GM21786 (cell line): ENCODE results near the gene GALNT15.
A peak's percentile ranks its signal among the peaks of the same experiment; 100 is the strongest.

ENCODE experiments used
- ATAC-seq: cut with Tn5 transposase; IDR thresholded peaks from one replicate; pipeline ENCODE4 v1.9.1; 2021; ENCODE audit not compliant: unreplicated experiment

Gene GALNT15

GRCh38 chr3:16249886-16250285 lies 75.4 kb downstream of the GALNT15 start:
- no peak for ATAC-seq

GRCh38 chr3:16251316-16252085 lies 77.0 kb downstream of the GALNT15 start:
- no peak for ATAC-seq

- peak; percentile 36 for ATAC-seq
These were observed 77.9 kb downstream of the GALNT15 start for GRCh38 chr3:16252243-16252978.

DNA sequence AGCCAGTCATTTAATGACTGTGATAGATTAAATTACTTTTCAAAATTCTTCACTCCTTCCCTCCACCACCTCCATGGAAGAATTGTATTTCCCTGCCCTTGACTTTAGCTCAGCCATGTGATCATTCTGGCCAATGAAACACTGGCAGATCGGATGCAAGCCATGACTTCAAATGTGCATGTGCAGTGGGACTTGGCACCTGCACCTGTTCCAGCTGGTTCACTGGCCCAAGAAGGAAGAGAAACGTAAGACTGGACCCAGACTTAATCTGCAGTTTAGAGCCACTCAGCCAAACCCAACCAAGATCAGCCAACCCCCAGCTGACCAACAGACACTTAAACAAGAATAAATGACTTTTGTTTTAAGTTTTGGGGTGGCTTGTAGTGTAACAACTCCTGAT lies 78.5 kb downstream of the GALNT15 start:
- ATAC-seq: no peak

GRCh38 chr3:16253601-16254000 lies 79.1 kb downstream of the GALNT15 start:
- ATAC-seq: no peak

DNA sequence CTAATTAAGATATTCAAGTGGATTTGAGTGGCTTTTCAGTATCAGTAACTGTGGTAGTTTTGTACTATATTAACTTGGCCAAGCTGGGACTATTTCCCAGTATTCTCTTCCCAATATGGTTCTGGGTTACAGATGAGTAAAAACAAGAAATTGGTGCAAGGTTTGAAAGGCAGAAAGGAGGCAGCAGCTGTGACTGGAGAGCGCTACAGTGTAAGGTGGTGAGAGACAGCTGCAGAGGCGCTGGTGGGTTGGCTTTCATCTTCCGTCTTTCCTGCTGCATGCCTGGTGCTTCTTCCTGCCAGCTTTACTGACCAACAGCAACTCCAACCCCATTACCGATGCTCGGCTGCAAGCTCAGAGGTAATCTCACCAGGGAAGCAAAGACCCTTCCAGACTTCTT lies 80.4 kb downstream of the GALNT15 start:
- ATAC-seq: no peak

- ATAC-seq: no peak
These were observed 80.8 kb downstream of the GALNT15 start for GRCh38 chr3:16255326-16255725.

DNA sequence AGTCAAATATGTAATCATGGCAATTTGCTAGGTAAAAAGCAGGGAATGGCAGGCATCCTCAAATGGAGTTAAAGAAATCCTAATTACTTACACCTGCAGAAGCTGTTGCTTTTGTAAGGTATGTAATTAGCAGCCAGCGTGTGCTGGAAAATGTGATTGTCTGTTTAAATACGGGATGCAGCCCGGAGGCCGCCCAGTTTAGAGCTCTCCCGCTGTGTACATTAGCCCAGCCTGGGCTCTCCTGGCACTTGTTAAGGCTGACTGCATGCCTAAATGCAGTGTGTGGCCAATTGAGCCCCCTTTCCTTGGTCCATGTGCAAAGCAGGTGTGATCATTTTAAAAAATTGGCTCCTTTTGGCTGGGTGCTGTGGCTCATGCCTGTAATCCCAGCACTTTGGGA lies 81.2 kb downstream of the GALNT15 start:
- no peak for ATAC-seq

DNA sequence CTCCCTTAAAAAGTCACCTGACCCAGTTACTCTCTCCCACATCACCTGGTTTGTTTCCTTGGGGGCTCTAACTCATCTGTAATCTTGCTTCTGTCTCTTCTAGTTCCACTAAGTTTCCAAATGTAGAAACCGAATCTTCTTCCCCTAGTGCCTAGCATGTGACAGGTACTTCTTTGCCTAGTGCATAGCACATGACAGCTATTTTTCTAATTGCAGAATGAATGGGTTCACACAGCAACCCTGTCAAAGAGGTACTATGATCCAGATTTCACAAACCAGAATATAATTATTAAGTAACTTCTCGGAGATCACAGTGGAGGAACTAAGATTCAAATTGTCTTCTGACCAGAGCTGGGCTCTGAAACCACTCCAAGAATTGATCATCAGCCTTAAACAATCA lies 82.8 kb downstream of the GALNT15 start:
- ATAC-seq: no peak

GRCh38 chr3:16258177-16258576 lies 83.7 kb downstream of the GALNT15 start:
- no peak for ATAC-seq

GRCh38 chr3:16258866-16259265 lies 84.4 kb downstream of the GALNT15 start:
- no peak for ATAC-seq

DNA sequence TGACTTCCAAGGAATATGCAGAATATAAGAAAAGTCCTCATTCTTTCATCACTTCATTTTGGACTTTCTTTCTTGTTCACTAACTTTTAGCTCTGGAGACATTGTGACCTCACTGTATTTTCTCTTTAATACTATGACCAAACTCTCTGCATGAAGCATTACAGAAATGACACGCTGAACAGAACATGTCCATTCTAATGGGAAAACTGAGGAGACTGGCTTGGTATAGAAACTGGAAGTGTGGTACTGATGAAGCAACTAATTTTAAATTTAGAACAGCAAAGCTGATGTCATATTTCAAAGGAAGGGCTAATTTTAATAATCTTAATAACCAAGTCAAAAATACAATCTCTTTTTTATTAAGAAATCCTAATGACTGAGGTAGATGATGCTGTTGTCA lies 85.6 kb downstream of the GALNT15 start:
- ATAC-seq: no peak

GRCh38 chr3:16262174-16262573 lies 87.7 kb downstream of the GALNT15 start:
- ATAC-seq: no peak

DNA sequence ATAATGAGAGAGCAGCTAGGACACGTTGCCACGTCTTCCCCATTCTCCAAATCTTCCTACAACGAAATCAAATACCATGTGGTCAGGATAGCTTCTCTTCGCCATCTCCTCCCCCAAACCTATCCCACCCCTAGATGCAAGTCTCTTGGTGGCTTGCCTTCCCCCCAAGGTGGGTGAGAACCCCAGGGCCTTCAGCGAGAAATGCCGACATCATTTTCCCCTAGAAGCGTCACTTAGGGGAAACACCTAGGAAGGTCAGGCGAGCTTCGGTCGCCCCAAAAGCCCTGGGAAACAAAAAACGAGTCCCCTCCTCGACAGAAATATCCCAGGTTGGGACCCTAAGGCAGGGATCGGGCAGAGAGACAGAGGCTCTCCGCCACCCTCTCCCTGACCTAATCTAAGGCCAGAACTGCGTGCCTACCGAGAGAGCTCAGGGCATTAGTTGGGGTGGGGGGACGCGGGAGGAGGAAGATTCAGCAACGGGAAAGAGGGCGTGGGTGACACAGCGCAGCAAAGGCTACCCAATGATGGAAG lies 89.8 kb downstream of the GALNT15 start:
- no peak for ATAC-seq

GRCh38 chr3:16264708-16265454 lies 90.4 kb downstream of the GALNT15 start, which contains the start of the genes DPH3 and OXNAD1:
TSS of gene DPH3 (minus strand) at chr3:16264943. CDS start at chr3:16264876, 67 bp downstream.
TSS of gene OXNAD1 (plus strand) at chr3:16265212. CDS start at chr3:16270953, 5,741 bp downstream.
- ATAC-seq: peak; percentile 100

DNA sequence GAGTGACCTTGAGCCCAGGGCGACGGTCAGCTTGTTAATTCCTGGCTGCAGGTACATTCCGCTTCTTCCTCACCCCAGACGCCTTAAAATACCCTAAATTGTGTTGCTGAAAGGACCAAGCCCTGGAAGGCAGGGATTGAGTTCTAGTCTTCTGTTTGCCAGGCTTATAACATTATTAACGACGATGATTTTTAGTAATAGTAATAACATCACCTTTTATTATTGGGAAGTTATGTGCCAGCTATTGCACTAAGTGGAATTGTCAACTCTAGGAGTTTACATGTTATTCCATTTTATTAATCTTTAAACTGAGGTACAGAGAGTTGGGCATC lies 90.9 kb downstream of the GALNT15 start:
- ATAC-seq: no peak

GRCh38 chr3:16266714-16267113 lies 92.2 kb downstream of the GALNT15 start:
- ATAC-seq: no peak

- no peak for ATAC-seq
These were observed 96.4 kb downstream of the GALNT15 start for GRCh38 chr3:16270855-16271254.

GRCh38 chr3:16272588-16272987 lies 98.1 kb downstream of the GALNT15 start:
- no peak for ATAC-seq

DNA sequence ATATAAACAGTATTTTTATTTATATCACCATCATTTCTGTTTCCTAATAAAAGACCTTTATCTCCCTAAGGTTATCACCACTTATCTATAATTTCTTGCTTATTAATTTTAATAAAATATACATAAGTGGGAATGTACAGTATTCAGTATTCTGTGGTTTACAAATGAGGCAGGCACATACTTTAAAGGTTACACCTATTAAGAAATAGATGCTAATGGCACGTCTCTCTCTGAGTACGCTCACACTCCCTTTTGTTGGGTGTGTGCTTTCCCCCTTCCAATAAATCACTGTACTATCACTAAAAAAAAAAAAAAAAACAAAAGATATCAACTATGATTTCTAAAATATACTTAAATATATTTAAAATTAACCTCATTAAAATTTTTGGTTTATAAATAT lies 99.4 kb downstream of the GALNT15 start:
- no peak for ATAC-seq

GRCh38 chr3:16277471-16277870 lies 103.0 kb downstream of the GALNT15 start:
- no peak for ATAC-seq
